H1 (cell line): ENCODE measurements around the gene OR51B2. TPM values are rescaled to one million over a fixed set of nuclear protein-coding genes. Genes with fewer than 3 reads are reported as not detected.

Experiments used
- CTCF ChIA-PET: fragments of 300-600 bp; sonication (Branson Sonifier 250); formaldehyde crosslinking; loops from one replicate; lab custom pipeline; 2021; ENCODE audit not compliant: partially characterized antibody; lab: Charles Lee
- POLR2A ChIA-PET: fragments of 300-600 bp; sonication (Branson Sonifier 250); formaldehyde crosslinking; loops from one replicate; lab custom pipeline; 2021; ENCODE audit warnings: inconsistent platforms; ENCODE audit not compliant: partially characterized antibody; lab: Charles Lee
- DNase-seq, 2 experiments: peaks; one replicate each; pipeline versions ENCODE4 v3.0.0 to v3.0.0-alpha.2; 2010 to 2022; ENCODE audit warnings: low spot score in 2 of 2, low read depth in 1 of 2, mixed read lengths in 1 of 2
- FAIRE-seq: peaks from 2 replicates; lab custom pipeline; 2011; peaks lifted over from hg19 to GRCh38; lab: Jason Lieb, UNC
- H2AFZ ChIP-seq: 2 replicates; pipeline ENCODE4 v1.8.1; 2012; ENCODE audit warnings: low read length, inconsistent platforms
- H2AK5ac ChIP-seq: 2 replicates; pipeline ENCODE4 v1.6.1; 2013; ENCODE audit warnings: low read depth, low read length
- H2BK120ac ChIP-seq: replicated peaks from 2 replicates; pipeline ENCODE3; 2013; ENCODE audit warnings: low read depth, low read length, inconsistent platforms
- H2BK12ac ChIP-seq: 2 replicates; pipeline ENCODE4 v1.6.1; 2013; ENCODE audit warnings: low read depth, low read length
- H2BK15ac ChIP-seq: 2 replicates; pipeline ENCODE4 v1.6.1; 2013; ENCODE audit warnings: low read length
- H2BK20ac ChIP-seq: 2 replicates; pipeline ENCODE4 v1.6.1; 2013; ENCODE audit warnings: low read length
- H2BK5ac ChIP-seq: 2 replicates; pipeline ENCODE4 v1.6.1; 2013; ENCODE audit warnings: low read depth, low read length
- H3K14ac ChIP-seq: 2 replicates; pipeline ENCODE4 v1.6.1; 2013; ENCODE audit warnings: inconsistent platforms; ENCODE audit not compliant: insufficient read length
- H3K18ac ChIP-seq: 2 replicates; pipeline ENCODE4 v1.6.1; 2013; ENCODE audit warnings: low read length; ENCODE audit errors: extremely low read depth
- H3K23ac ChIP-seq: 2 replicates; pipeline ENCODE4 v1.6.1; 2013; ENCODE audit warnings: inconsistent platforms; ENCODE audit not compliant: insufficient read length
- H3K23me2 ChIP-seq: 2 replicates; pipeline ENCODE4 v1.6.1; 2013; ENCODE audit warnings: low read depth, low read length
- H3K27ac ChIP-seq: 2 replicates; pipeline ENCODE4 v1.6.1; 2011; ENCODE audit warnings: low read depth, low read length, inconsistent platforms
- H3K27me3 ChIP-seq, 4 experiments: replicated peaks in 1 of 4; 1 replicate in 1 of 4; 2 replicates in 3 of 4; pipeline versions ENCODE4 v1.6.1 to v1.8.1; 2011 to 2013; ENCODE audit warnings: low read length in 3 of 4, mild to moderate bottlenecking in 3 of 4, inconsistent platforms in 2 of 4, mixed read lengths in 2 of 4, moderate library complexity in 1 of 4; ENCODE audit not compliant: control insufficient read depth in 3 of 4, insufficient read depth in 3 of 4; ENCODE audit errors: extremely low read depth in 1 of 4
- H3K36me3 ChIP-seq, 4 experiments: 2 replicates each; pipeline versions ENCODE4 v1.6.1 to v1.8.1; 2011 to 2013; ENCODE audit warnings: mild to moderate bottlenecking in 4 of 4, low read length in 3 of 4, moderate library complexity in 2 of 4, control low read depth in 1 of 4, inconsistent platforms in 1 of 4; ENCODE audit not compliant: insufficient read depth in 4 of 4, control insufficient read depth in 2 of 4
- H3K4ac ChIP-seq: replicated peaks from 2 replicates; pipeline ENCODE3; 2013; ENCODE audit warnings: low read length, low read depth, mixed read lengths, inconsistent platforms; ENCODE audit not compliant: insufficient read length
- H3K4me1 ChIP-seq, 4 experiments: replicated peaks in 1 of 4; 1 replicate in 1 of 4; 2 replicates in 3 of 4; pipeline versions ENCODE4 v1.6.1 to v1.8.1; 2011 to 2013; ENCODE audit warnings: low read length in 3 of 4, inconsistent platforms in 2 of 4, mixed read lengths in 1 of 4; ENCODE audit not compliant: insufficient read depth in 4 of 4, control insufficient read depth in 3 of 4
- H3K4me2 ChIP-seq, 2 experiments: 2 replicates each; pipeline versions ENCODE4 v1.6.1 to v1.8.1; 2011 to 2013; ENCODE audit warnings: low read depth in 2 of 2, low read length in 2 of 2, control low read depth in 1 of 2, inconsistent platforms in 1 of 2, mild to moderate bottlenecking in 1 of 2; ENCODE audit not compliant: insufficient read depth in 1 of 2
- H3K4me3 ChIP-seq, 4 experiments: fragments of 200-600, 300-600 bp in 1 of 4; sonication (generic), shearing (Covaris generic), sonication (Bioruptor Twin) in 1 of 4; 2 replicates each; pipeline versions ENCODE4 v1.5.1 to v1.8.1; 2011 to 2016; ENCODE audit warnings: low read length in 4 of 4, low read depth in 3 of 4, control low read depth in 2 of 4, inconsistent platforms in 2 of 4, mild to moderate bottlenecking in 2 of 4, mixed read lengths in 1 of 4, moderate library complexity in 1 of 4; ENCODE audit not compliant: insufficient read depth in 2 of 4; ENCODE audit errors: extremely low read depth in 1 of 4
- H3K56ac ChIP-seq: replicated peaks from 2 replicates; pipeline ENCODE3; 2013; ENCODE audit warnings: low read depth, mild to moderate bottlenecking, mixed read lengths, low read length, inconsistent platforms; ENCODE audit not compliant: insufficient read length
- H3K79me1 ChIP-seq: 2 replicates; pipeline ENCODE4 v1.6.1; 2013; ENCODE audit warnings: low read depth, low read length, control low read depth
- H3K79me2 ChIP-seq, 2 experiments: 2 replicates each; pipeline versions ENCODE4 v1.6.1 to v1.8.1; 2012 to 2013; ENCODE audit warnings: low read length in 2 of 2, mild to moderate bottlenecking in 2 of 2, inconsistent platforms in 1 of 2; ENCODE audit not compliant: insufficient read depth in 2 of 2, control insufficient read depth in 1 of 2
- H3K9ac ChIP-seq, 4 experiments: replicated peaks in 1 of 4; 1 replicate in 1 of 4; 2 replicates in 3 of 4; pipeline versions ENCODE4 v1.6.1 to v1.8.1; 2011 to 2013; ENCODE audit warnings: low read depth in 3 of 4, low read length in 3 of 4, control low read depth in 2 of 4, mild to moderate bottlenecking in 2 of 4, moderate library complexity in 2 of 4, inconsistent platforms in 1 of 4; ENCODE audit errors: extremely low read depth in 1 of 4
- H3K9me3 ChIP-seq, 2 experiments: 2 replicates each; pipeline versions ENCODE4 v1.6.1 to v1.8.1; 2012 to 2013; ENCODE audit warnings: mild to moderate bottlenecking in 2 of 2, moderate library complexity in 2 of 2, control low read depth in 1 of 2, inconsistent platforms in 1 of 2, low read depth in 1 of 2, low read length in 1 of 2, mixed read lengths in 1 of 2; ENCODE audit not compliant: insufficient read depth in 2 of 2
- H4K20me1 ChIP-seq, 2 experiments: replicated peaks in 1 of 2; 2 replicates each; pipeline versions ENCODE3 to v1.8.1; 2011 to 2013; ENCODE audit warnings: inconsistent platforms in 2 of 2, low read length in 2 of 2, mild to moderate bottlenecking in 1 of 2; ENCODE audit not compliant: insufficient read depth in 2 of 2, control insufficient read depth in 1 of 2
- H4K5ac ChIP-seq: 2 replicates; pipeline ENCODE4 v1.6.1; 2013; ENCODE audit warnings: low read length, low read depth, mixed read lengths, inconsistent platforms; ENCODE audit not compliant: insufficient read length
- H4K8ac ChIP-seq: 2 replicates; pipeline ENCODE4 v1.8.0; 2013; ENCODE audit warnings: mild to moderate bottlenecking, moderate library complexity, low read length, inconsistent platforms; ENCODE audit not compliant: insufficient read depth; ENCODE audit errors: extremely low read depth
- H4K91ac ChIP-seq: replicated peaks from 2 replicates; pipeline ENCODE3; 2013; ENCODE audit warnings: low read length, mixed read lengths, inconsistent platforms; ENCODE audit not compliant: insufficient read length
- E2F6 ChIP-seq: IDR thresholded peaks from 2 replicates; pipeline ENCODE4 v1.6.1; 2012; ENCODE audit warnings: inconsistent platforms
- EZH2 ChIP-seq: fragments of 200-600 bp; sonication (generic); IDR thresholded peaks from 2 replicates; pipeline ENCODE4 v1.7.1; 2012; ENCODE audit warnings: low read depth, mild to moderate bottlenecking, moderate library complexity, low read length, inconsistent platforms; ENCODE audit not compliant: severe bottlenecking
- FOSL1 ChIP-seq: IDR thresholded peaks from 2 replicates; pipeline ENCODE4 v1.6.1; 2011; ENCODE audit warnings: mild to moderate bottlenecking, low read depth, low read length, moderate library complexity; ENCODE audit not compliant: insufficient read depth
- GABPA ChIP-seq: IDR thresholded peaks from 2 replicates; pipeline ENCODE4 v1.6.1; 2011; ENCODE audit warnings: mild to moderate bottlenecking, low read length, moderate library complexity, borderline replicate concordance; ENCODE audit not compliant: insufficient read depth
- GTF2F1 ChIP-seq: IDR thresholded peaks from 2 replicates; pipeline ENCODE4 v1.6.1; 2012; ENCODE audit warnings: low read depth, low read length, improper control_type of control experiment, borderline replicate concordance
- JUN ChIP-seq: IDR thresholded peaks from 2 replicates; pipeline ENCODE4 v1.6.1; 2011; ENCODE audit warnings: low read depth, mild to moderate bottlenecking, improper control_type of control experiment, low read length
- KDM4A ChIP-seq: IDR thresholded peaks from one replicate; pipeline ENCODE4 v1.7.1; 2012; ENCODE audit warnings: low read depth, mild to moderate bottlenecking, moderate library complexity, low read length, inconsistent platforms; ENCODE audit not compliant: severe bottlenecking
- NANOG ChIP-seq: IDR thresholded peaks from 2 replicates; pipeline ENCODE4 v1.6.1; 2011; ENCODE audit warnings: low read length, low read depth, mild to moderate bottlenecking, inconsistent platforms; ENCODE audit not compliant: insufficient read depth, poor library complexity, severe bottlenecking
- POLR2AphosphoS5 ChIP-seq: IDR thresholded peaks from 2 replicates; pipeline ENCODE4 v1.6.1; 2011; ENCODE audit warnings: low read depth, low read length
- POU5F1 ChIP-seq: IDR thresholded peaks from 2 replicates; pipeline ENCODE4 v1.6.1; 2011; ENCODE audit warnings: low read depth, mild to moderate bottlenecking, low read length, moderate library complexity
- RBBP5 ChIP-seq: IDR thresholded peaks from 2 replicates; pipeline ENCODE4 v1.7.1; 2012; ENCODE audit warnings: low read depth, mild to moderate bottlenecking, inconsistent platforms, low read length, moderate library complexity, borderline replicate concordance
- SAP30 ChIP-seq: fragments of 300-600 bp; sonication (generic); IDR thresholded peaks from 2 replicates; pipeline ENCODE4 v1.7.1; 2012; ENCODE audit warnings: low read length, moderate library complexity, mild to moderate bottlenecking, inconsistent platforms; ENCODE audit not compliant: insufficient read depth, insufficient replicate concordance
- TCF12 ChIP-seq: IDR thresholded peaks from 2 replicates; pipeline ENCODE4 v1.6.1; 2011; ENCODE audit warnings: low read depth, mild to moderate bottlenecking, low read length
- YY1 ChIP-seq: IDR thresholded peaks from 2 replicates; pipeline ENCODE4 v1.6.1; 2011; ENCODE audit warnings: low read depth, mild to moderate bottlenecking, low read length
- WGBS, 2 experiments: shearing (Covaris generic) in 1 of 2; methylation state at CpG; one replicate each; pipeline versions ENCODE4 v1.1.6 to v1.1.7; 2013 to 2015; ENCODE audit warnings: low lambda C conversion rate in 2 of 2, mixed read lengths in 2 of 2, inconsistent platforms in 1 of 2, low coverage in 1 of 2, missing lambda C conversion rate in 1 of 2; ENCODE audit not compliant: insufficient replicate concordance in 2 of 2, insufficient coverage in 1 of 2, insufficient read length in 1 of 2; ENCODE audit errors: extremely low coverage in 1 of 2, missing lambda C conversion rate in 1 of 2; 5-methylcytosine and 5-hydroxymethylcytosine counted together
- polyA plus RNA-seq, 7 experiments: library from polyadenylated mRNA; depleted of rRNA in 3 of 7; stranded (reverse) in 5 of 7; unstranded in 2 of 7; fragments of >200 nt in 5 of 7; fragments of 200-250 nt in 2 of 7; gene quantifications; 1 replicate in 5 of 7; 2 replicates in 1 of 7; 4 replicates in 1 of 7; pipeline versions ENCODE4 v1.2.1 to v1.2.3, GENCODE V29; 2011 to 2013; ENCODE audit warnings: missing spikeins in 2 of 7, mixed read lengths in 2 of 7
- total RNA-seq: library from RNA; stranded (reverse); fragmentation: NEBNext Ultra II Directional; extraction: Animal tissue kit (Norgen Biotek cat#: 25700); gene quantifications from 2 replicates; pipeline ENCODE4 v1.2.1, GENCODE V29; 2021

OR51B2 gene
- total and polyA plus RNA-seq, 2 of the 8 experiments (the other 6 are each of a cell fraction or from before 2014, with no cell fraction given): not detected

- H3K36me3 ChIP-seq: no peaks in the 10 kb centered on the region
- no peaks in the 10 kb centered on the region for H3K4me1 ChIP-seq
- H3K56ac ChIP-seq: no peak overlapping the region
- no peak overlapping the region for H3K9ac ChIP-seq
- no peak overlapping the region for H3K18ac ChIP-seq
- H3K4me3 ChIP-seq: no peak overlapping the region
- H3K23ac ChIP-seq: no peak overlapping the region
- no peaks in the 10 kb centered on the region for H3K79me2 ChIP-seq
- ChIA-PET POLR2A (no interaction called here), CTCF (interaction anchor here (0.7 to 1.4 kb wide), 4 partner anchors 13 to 156 kb away, joined by 3 to 6 read pairs (median 4); partner anchors contain the start of gene OR51B6)
- no peak overlapping the region for H2AFZ ChIP-seq
- 95% methylated on average over 2 of the region's 2 CpGs; no CpG with 5 or more reads in 1 of the 2 experiments for whole genome bisulfite sequencing, 2 experiments
- no peak overlapping the region for H4K91ac ChIP-seq
- H2BK20ac ChIP-seq: no peak overlapping the region
- no peak overlapping the region for H3K14ac ChIP-seq
- H3K79me1 ChIP-seq: no peaks in the 10 kb centered on the region
- H4K5ac ChIP-seq: no peak overlapping the region
- FAIRE-seq (no peak), DNase-seq (no peak)
- H2BK120ac ChIP-seq: no peak overlapping the region
- H3K9me3 ChIP-seq: no peaks in the 10 kb centered on the region
- H3K27ac ChIP-seq: no peak overlapping the region
- no peak overlapping the region for H2AK5ac ChIP-seq
- H4K8ac ChIP-seq: no peak overlapping the region
- H4K20me1 ChIP-seq: no peaks in the 10 kb centered on the region
- peaks cover 4% of the 10 kb centered on the region; the same call in 1 of the 2 replicates for H3K23me2 ChIP-seq
- H2BK5ac ChIP-seq: no peak overlapping the region
- H2BK15ac ChIP-seq: no peak overlapping the region
- H3K4ac ChIP-seq: no peak overlapping the region
- H3K27me3 ChIP-seq: no peaks in the 10 kb centered on the region
- H3K4me2 ChIP-seq: no peak overlapping the region
- H2BK12ac ChIP-seq: no peak overlapping the region
- no peak for TF ChIP-seq POU5F1
- no peak for TF ChIP-seq NANOG
- no peak for TF ChIP-seq TCF12
- no peak for TF ChIP-seq YY1
- no peak for TF ChIP-seq RBBP5
- TF ChIP-seq GTF2F1: no peak
- no peak for TF ChIP-seq KDM4A
- no peak for TF ChIP-seq POLR2AphosphoS5
- TF ChIP-seq SAP30: no peak
- no peak for TF ChIP-seq E2F6
- TF ChIP-seq EZH2: no peak
- TF ChIP-seq JUN: no peak
- TF ChIP-seq GABPA: no peak
- TF ChIP-seq FOSL1: no peak
Observed at GRCh38 chr11:5364214-5364613, 40.1 kb upstream of the OR51B2 start.
